ENCODE data around the gene SNRNP70.
A peak's percentile ranks its signal among the peaks of the same experiment; 100 is the strongest.

Gene SNRNP70

DNA sequence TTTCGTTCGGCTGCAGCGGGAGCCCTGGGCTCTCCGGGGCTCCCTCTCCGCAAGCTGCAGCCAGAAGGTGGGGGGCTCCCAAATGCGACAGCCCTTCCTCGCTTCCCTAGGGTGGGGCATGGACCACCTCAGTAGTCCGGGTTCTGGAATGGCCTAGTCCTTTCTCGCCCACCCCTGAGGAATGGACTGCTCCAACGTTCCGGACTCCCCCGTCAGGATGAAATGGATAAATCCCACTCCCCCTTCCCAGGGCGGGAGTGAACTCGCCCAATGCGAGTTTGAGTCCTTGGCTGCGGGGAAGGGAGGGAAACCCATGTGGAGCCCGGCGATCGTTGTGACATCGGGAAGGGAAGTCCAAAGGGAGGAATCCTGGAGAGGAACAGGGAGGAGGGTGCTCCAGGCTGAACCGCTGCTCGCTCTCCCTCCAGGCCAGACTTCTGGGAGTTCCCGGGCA, 64.4 kb downstream of the SNRNP70 start:
- peak; percentile 79 for DNase-seq

DNA sequence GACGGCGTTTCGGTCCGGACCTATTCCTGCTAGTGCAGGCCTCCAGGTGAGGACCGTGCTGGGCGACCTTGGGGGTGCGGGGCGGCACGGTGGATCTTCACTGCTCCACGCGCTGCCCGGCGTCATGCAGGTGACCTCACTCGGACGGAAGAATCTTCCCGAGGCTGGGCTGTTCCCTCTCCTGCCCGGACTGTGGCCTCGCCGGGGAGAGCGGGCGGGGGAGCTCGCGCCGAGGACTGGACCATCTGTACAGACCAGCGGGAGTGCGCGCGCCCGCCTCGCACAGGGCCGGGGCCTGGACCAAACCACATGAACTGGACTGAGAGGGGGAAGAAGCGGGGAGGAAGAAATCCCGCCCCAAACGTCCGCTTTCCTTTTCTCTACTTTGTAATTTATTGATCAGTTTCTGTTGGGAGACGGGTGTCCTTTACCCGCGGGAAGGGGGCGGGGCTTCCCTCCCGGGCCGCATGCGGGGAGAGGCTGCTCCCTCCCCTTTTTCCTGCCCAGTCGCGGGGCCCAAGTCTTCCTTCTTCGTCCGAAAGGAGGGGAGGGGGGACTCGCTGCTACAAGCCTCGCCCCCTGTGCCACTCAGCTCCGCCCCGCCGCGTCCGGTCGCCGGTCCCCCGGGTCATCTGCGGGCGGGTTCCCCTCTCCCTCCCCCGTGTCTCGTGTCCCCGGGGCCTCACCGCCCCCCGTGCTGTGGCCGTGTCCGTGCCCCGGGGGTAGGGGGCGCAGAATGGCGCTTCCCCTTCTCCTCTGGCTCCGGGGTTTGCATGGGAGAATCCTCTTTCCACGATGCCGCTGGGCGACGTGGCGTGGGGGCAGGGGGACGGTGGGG, 65.1 kb downstream of the SNRNP70 start:
- DNase-seq, result peak; percentile 81

DNA sequence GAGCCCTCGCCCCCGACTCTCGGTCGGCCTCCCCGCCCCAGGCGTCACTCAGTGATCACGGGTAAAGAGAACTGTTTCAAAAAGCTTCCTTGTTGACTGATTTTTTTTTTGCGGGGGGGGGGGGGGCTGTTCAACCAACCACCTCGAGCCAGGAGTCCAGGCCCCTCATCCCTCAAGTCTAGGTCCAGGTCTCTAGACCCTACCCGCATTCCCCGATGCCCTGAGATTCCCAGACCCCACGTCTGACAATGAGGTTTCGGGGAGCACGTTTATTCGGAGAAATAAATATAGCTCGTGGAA, 65.6 kb downstream of the SNRNP70 start:
- no peak for DNase-seq

DNA sequence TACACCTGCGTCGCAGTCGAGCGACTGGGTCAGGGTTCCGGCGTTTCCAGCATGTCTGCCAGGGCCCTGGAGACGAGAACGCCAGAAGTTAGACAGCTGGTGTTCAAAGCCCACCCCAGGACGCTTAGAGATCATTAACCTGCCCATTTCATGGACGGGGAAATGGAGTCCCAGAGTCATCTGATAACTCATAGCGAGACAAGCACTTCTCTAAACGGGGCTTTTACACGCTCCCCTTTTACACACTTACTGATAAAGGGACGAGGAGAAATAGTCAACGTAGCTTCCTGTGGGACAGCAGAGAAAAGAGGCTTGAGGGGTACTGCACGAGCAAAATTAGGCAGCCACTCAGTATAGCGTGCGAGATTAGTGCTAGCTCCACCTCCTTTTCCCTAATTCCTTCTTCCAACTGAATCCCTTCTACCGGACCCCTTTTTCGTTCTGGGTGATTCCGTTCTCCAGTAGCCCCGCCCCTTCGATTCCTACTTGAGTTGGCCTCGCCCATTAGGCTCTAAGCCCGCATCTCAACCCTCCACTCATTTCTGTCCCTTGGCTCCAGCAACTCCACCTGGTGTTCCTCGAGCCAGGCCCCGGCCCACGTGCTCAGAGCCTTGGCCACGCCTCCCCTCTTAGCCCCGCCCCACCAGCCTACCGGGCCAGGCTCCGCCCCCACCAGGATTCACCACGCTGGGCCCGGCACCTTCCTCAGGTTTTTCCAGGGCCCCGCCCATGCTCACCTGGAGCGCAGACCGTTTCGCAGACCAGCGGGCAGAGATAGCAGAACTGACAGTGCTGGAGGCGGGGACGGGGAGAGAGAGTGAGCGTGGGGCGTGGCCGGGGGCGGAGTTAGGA, 66.2 kb downstream of the SNRNP70 start:
- DNase-seq, result peak; percentile 68

DNA sequence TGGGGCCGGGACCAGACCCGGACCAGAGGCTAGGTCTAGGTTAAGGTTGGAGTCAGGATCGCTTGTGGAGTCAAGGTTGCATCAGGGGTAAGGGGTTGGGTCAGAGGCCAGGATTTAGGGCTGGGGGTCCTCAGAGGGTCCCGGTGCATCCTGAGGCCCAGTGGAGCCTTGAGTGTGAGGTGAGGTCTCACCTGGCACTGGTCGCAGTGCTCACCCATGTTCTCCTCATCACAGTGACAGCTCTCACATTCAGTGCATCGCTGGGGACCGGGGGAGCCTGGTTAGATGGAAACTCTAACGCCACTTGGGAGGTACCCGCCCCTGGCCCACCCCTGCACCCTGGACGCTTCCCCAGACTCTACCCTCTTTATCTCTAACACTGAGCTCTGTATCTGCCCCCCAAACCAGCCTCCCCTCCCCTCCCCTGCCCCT, 66.9 kb downstream of the SNRNP70 start:
- DNase-seq, result no peak

DNA sequence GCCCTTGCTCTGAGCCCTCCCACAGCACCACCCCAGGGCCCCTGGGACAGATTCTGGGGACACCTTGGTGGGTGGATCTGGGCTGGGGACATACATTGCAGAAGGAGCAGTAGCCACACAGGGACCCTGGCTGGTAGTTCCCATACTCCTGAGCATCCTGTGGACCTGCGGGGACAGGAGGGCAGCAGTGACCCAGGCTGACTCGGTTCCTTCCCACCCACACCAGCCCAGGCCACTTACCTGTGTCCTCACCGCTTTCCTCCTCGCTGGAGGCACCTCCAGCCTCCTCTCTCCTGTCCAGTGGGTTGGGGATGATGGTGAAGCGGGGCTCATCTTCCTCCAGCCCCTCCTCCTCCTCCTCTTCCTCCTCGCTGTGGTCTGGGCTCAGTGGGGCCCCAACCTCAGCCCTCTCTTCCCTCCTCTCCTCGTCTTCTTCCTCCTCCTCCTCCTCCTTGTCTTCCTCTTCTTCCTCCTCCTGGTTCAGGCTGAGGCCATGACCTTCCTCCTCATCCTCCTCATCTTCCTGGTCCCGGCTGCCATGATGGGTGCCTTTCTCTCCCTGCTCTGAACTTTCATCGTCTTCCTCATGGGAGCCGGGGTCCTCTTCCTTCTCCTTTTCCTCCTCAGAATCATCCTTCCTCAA, 68.0 kb downstream of the SNRNP70 start:
- DNase-seq, result no peak

DNA sequence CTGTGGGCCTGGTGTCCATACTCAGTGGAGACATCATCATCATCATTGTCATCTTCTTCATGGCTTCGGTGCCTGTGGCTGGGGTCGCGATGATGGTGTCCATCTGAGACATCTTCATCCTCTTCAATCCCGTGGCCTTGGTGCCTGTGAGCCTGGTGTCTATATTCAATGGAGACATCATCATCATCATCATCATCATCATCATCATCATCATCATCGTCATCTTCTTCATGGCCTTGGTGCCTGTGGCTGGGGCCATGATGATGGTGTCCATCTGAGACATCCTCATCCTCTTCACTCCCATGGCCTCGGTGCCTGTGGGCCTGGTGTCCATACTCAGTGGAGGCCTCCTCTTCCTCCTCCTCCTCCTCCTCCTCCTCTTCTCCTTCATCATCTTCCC, 69.0 kb downstream of the SNRNP70 start:
- DNase-seq, result no peak

DNA sequence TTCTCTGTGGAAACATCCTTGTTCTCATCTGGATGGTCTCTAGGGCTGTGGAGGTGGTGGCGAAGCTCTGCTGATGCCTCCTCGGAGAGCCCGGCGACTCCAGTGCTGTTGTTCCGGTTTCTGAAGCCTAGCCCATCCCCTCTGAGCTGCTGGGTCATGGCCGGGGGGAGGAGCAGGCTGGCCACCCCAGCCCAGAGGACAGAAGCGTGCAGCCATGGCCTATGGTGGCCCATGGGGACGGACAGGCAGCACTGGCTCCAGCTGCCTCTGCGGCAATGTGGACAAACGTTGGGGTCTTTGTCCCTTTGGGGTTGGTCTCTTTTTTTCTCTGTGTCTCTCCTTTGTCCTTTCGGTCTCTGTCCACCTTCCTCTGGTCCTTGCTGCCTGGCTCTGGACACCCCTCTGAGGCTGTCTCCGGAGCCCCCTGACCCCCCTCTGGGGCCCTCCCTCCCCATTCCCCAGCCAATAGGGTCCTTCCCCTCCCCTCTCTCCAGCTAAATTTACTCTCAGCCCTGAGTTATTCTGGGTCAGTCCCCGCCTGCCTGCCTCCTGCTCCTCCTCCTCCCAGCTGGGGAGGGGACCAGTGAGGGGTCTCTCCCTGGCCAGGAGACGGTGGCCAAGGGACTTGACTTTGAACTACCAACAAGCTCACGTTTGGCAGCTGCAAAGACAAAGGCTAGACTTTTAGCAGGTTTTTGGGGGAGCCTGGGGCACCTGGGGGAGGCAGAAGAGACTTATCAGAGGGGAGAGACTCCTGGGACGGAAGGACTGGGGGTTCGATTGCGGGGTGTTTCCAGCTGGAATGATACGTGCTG, 70.0 kb downstream of the SNRNP70 start, which contains the start of gene HRC:
Gene HRC (minus strand): TSS at position 392 of the 815 bp plus-strand sequence. CDS start 159 bp downstream, at position 233.
- DNase-seq, result no peak

DNA sequence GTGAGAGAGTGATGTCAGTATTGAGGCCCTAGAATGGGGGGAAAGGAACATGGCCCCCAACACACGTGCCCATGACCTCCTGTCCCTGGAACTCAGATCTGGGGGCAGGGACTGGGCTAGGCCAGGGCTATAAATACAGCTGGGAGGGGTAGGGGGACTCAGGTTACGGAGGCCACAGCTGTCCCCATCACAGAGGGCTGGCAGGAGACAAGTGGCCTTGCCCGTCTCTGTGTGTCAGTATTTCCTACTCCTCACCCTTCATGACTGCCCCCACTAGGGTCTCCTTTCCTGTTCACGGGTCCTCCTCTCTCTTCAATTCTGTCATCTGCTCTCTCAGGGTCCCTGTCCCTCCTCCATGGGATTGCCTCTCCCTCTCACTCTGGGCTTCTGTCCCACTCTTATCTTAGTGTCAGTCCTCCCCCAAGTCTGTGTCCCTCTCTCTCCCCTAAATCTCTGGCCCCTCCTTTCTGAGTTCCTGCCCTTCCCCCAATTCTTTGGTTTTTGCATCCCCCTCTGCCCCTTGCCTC, 70.6 kb downstream of the SNRNP70 start:
- DNase-seq, result peak; percentile 17

DNA sequence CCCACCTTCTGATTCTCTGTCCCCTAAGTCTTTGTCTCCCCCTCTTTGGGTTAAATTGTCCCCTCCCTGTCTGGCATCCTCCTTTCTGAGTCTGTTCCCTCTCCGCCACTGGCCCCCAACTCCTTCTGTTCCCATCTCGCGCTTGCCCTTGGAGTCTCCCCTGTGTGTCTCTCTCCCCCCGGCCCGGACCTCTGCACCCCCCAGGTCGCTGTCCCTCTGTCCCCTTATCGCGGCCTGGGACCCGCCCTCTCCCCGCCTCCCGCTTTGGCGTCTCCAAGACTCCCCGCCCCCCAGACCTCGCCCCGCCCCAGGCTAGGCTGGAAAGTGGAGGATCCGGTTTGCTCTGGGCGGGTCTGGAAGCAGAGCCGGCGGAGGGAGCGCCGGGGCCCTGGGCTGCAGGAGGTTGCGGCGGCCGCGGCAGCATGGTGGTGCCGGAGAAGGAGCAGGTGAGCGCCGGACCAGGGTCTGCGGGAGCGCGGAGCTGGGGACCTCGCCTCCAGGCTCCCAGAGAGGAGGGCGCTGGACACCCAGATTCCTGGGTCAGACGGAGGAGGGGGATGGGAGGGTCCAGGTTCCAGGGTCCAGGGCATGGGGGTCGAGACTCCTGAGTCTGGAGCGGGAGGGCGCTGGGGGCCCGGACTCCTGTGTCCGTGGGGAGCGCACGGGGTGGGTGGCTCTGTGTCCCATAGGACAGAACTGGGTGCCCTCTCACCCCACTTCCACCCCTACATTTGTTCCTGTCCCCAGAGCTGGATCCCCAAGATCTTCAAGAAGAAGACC, 72.4 kb downstream of the SNRNP70 start, which contains the start of gene TRPM4:
Gene TRPM4 (plus strand): TSS at position 348 of the 780 bp plus-strand sequence. CDS start 75 bp downstream, at position 423.
- peak; percentile 87 for DNase-seq

Measured in hematopoietic multipotent progenitor cell treated with erythropoietin and hydrocortisone succinate and interleukin-3 and kit ligand, for 6 days (in vitro differentiated cells).